Cardiac muscle cell (in vitro differentiated cells and primary cell): ENCODE results near the gene ZCCHC2. TPM values are rescaled to one million over a fixed set of nuclear protein-coding genes. Genes with fewer than 3 reads are reported as not detected.

Experiments
- DNase-seq, 2 donors: peaks; one replicate each; pipeline versions ENCODE4 v3.0.0 to v3.0.0-alpha.2; 2010 to 2017; ENCODE audit warnings: low read depth in 1 of 2, low spot score in 1 of 2
- H3K27ac ChIP-seq: fragments of 200-600 bp; sonication (generic); 2 replicates; pipeline ENCODE4 v1.5.1; 2016
- H3K27me3 ChIP-seq: fragments of 200-600 bp; sonication (generic); 2 replicates; pipeline ENCODE4 v1.6.0; 2016; ENCODE audit warnings: control low read depth
- H3K36me3 ChIP-seq: fragments of 200-600 bp; sonication (generic); 2 replicates; pipeline ENCODE4 v1.5.1; 2016; ENCODE audit warnings: control low read depth
- H3K4me1 ChIP-seq: fragments of 200-600 bp; sonication (generic); 2 replicates; pipeline ENCODE4 v1.8.1; 2017; ENCODE audit warnings: low read depth, mild to moderate bottlenecking, mixed run types
- H3K4me3 ChIP-seq: fragments of 200-600 bp; sonication (generic); 2 replicates; pipeline ENCODE4 v1.5.1; 2016; ENCODE audit warnings: mild to moderate bottlenecking
- H3K9me3 ChIP-seq: fragments of 200-600 bp; sonication (generic); 2 replicates; pipeline ENCODE4 v1.5.1; 2017; ENCODE audit warnings: low read depth, mild to moderate bottlenecking, control low read depth
- polyA plus RNA-seq: library from polyadenylated mRNA; unstranded; fragments of >200 nt; fragmentation: Nextera tagmentation; extraction: Ambion mirVana; gene quantifications from 2 replicates; pipeline ENCODE4 v1.2.1, GENCODE V29; 2016
- total RNA-seq: library from RNA; depleted of rRNA; stranded (reverse); fragments of >200 nt; gene quantifications from 2 replicates; pipeline ENCODE4 v1.2.3, GENCODE V29; 2016
- TF ChIP-seq, protein P1 (sequence below): IDR thresholded peaks from 2 replicates; pipeline ENCODE4 v1.5.1; 2012; ENCODE audit warnings: low read depth, mild to moderate bottlenecking, low read length

ZCCHC2 gene
- total and polyA plus RNA-seq, 2 experiments from 2014 or later: 2.1 to 25.2 TPM

DNA sequence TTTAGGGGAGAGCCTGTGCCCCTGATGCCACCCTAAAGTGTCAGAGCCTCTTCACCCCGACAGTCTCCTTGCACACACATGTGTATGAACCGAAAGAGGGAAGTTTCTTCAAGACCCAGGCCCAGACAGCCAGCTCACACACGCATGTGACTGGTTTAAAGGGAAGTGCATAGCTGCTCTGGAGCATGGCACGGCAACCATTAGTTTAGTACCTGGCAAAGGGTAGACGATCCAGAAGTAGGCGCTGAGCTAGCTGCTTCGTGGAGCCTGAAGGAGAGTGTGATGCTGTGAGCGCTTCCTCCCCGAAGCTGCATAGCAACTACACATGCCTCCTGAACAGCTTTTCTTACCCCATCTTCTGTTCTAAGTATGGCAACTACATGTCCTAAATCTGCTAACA lies 91.7 kb downstream of the ZCCHC2 start:
- H3K4me1 ChIP-seq: no peaks in the 10 kb centered on the region
- no peaks in the 10 kb centered on the region for H3K36me3 ChIP-seq
- no peaks in the 10 kb centered on the region for H3K27me3 ChIP-seq
- TF ChIP-seq, protein P1, sequence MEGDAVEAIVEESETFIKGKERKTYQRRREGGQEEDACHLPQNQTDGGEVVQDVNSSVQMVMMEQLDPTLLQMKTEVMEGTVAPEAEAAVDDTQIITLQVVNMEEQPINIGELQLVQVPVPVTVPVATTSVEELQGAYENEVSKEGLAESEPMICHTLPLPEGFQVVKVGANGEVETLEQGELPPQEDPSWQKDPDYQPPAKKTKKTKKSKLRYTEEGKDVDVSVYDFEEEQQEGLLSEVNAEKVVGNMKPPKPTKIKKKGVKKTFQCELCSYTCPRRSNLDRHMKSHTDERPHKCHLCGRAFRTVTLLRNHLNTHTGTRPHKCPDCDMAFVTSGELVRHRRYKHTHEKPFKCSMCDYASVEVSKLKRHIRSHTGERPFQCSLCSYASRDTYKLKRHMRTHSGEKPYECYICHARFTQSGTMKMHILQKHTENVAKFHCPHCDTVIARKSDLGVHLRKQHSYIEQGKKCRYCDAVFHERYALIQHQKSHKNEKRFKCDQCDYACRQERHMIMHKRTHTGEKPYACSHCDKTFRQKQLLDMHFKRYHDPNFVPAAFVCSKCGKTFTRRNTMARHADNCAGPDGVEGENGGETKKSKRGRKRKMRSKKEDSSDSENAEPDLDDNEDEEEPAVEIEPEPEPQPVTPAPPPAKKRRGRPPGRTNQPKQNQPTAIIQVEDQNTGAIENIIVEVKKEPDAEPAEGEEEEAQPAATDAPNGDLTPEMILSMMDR: no peak
- no peaks in the 10 kb centered on the region for H3K9me3 ChIP-seq
- no peak for DNase-seq
- no peak overlapping the region for H3K27ac ChIP-seq
- no peak overlapping the region for H3K4me3 ChIP-seq

DNA sequence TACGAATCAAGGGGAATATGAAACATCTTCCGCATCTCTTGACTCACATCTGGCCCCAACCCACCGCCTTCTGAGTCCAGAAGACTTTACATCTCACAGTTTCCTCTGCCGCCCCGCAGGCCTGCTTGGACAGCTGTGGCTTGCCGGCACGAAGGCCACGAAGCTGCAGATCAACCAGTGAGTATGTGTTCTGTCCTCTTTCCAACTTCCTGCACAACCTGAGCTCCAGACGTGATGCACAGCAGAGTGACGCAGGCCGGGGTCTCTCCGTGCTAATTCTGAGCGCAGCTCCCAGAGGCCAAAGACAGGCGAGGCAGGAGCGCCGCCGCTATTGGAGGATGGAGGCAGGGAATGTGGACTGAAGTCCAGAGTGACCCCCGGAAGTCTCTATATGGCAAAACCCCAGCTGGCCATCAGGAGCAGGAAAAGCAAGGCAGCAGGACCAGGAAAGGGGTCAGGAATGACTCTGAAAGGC lies 93.5 kb downstream of the ZCCHC2 start:
- H3K27ac ChIP-seq: no peak overlapping the region
- no peaks in the 10 kb centered on the region for H3K36me3 ChIP-seq
- no peaks in the 10 kb centered on the region for H3K4me1 ChIP-seq
- TF ChIP-seq, protein P1: no peak
- no peak overlapping the region for H3K4me3 ChIP-seq
- H3K9me3 ChIP-seq: no peaks in the 10 kb centered on the region
- H3K27me3 ChIP-seq: no peaks in the 10 kb centered on the region
- DNase-seq: peak in 1 of 2 donors; percentile 11

DNA sequence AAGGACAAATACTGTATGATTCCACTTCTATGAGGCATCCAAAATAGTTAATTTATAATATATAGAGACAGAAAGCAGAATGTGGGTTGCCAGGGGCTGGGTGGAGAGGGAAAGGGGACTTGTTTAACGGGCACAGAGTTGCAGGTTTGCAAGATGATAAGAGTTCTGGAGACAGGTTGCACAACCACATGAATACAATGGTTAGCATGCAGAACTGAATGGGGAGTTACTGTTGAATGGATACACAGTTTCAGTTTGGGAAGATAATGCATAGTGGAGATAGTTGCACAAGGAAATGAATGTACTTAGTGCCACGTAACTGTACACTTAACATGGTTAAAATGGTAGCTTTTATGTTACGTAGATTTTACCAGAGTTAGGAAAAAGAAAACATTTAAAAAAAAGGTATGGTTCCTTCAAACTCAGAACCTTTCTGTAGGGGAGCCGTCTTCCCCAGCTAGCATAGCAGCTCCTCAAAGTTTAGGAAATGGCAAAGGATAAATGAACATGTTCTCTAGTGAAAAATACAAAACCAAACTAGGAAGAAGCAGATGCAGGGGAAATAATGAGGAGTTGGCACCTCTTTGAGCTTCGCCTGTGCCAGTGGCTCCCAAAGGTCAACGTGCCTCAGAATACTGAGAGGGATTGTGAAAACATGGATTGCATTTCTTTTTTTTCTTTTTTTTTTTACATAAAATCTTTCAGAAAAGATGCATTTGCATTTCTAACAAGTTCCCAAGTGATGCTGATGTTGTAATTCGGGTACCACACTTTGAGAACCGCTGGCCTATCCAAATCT lies 95.2 kb downstream of the ZCCHC2 start:
- Histone ChIP-seq H3K4me1 (no peaks in the 10 kb centered on the region), H3K27me3 (no peaks in the 10 kb centered on the region), H3K36me3 (no peaks in the 10 kb centered on the region), H3K4me3 (no peak overlapping the region), H3K27ac (no peak overlapping the region), H3K9me3 (no peaks in the 10 kb centered on the region)
- TF ChIP-seq, protein P1: no peak
- peak in 1 of 2 donors; percentile 23 for DNase-seq

DNA sequence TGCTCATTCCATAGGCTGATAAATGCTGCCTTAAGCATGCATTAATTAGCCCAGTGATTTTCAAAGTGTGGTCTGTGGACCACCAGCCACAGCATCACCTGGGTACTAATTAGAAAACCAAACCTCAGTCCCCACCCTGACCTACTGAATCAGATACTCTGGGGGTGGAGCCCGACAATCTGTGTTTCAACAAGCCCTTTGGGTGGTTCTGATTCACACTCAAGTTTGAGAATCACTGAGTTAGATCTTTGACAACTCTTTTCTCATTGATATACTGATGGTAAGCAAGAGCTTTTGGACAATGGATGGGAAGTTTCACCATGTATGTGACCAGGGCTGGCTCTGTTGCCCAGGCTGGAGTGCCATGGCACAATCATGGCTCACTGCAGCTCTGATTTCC lies 95.9 kb downstream of the ZCCHC2 start:
- H3K4me3 ChIP-seq: no peak overlapping the region
- no peaks in the 10 kb centered on the region for H3K9me3 ChIP-seq
- TF ChIP-seq, protein P1: no peak
- no peaks in the 10 kb centered on the region for H3K4me1 ChIP-seq
- H3K36me3 ChIP-seq: no peaks in the 10 kb centered on the region
- no peaks in the 10 kb centered on the region for H3K27me3 ChIP-seq
- DNase-seq: no peak
- no peak overlapping the region for H3K27ac ChIP-seq

DNA sequence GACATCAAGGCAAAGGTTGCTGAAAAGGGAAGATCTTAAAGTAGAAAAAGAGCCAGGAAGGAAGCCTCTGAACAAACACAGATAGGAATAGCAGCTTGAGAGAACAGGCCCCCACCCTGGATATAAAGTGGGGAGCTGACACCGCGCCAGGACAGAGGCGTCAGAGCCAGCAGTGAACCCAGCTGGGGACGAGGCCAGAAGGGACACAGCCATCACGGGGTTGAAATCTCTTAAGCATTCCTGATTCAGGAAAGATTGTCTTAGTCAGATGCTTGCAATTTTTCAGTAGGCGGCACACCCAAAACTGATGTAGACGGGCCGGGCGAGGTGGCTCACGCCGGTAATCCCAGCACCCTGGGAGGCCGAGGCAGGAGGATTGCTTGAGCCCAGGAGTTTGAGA lies 98.7 kb downstream of the ZCCHC2 start:
- Histone ChIP-seq H3K9me3 (no peaks in the 10 kb centered on the region), H3K4me3 (no peak overlapping the region), H3K4me1 (no peaks in the 10 kb centered on the region), H3K27me3 (no peaks in the 10 kb centered on the region), H3K36me3 (no peaks in the 10 kb centered on the region), H3K27ac (no peak overlapping the region)
- peak in 1 of 2 donors; percentile 16 for DNase-seq
- TF ChIP-seq, protein P1: no peak
